Duodenal mucosa (tissue), 2 donors: ENCODE data around the gene SLC19A1.

Source experiments
- H3K27ac ChIP-seq: one replicate; pipeline ENCODE4 v1.7.0; 2013; ENCODE audit warnings: low read depth, low read length
- H3K27me3 ChIP-seq, 2 donors: one replicate each; pipeline ENCODE4 v1.7.0; 2013; ENCODE audit warnings: low read length in 2 of 2, control low read depth in 1 of 2; ENCODE audit not compliant: insufficient read depth in 2 of 2, control insufficient read depth in 1 of 2
- H3K36me3 ChIP-seq, 2 donors: one replicate each; pipeline ENCODE4 v1.7.0; 2013; ENCODE audit warnings: low read length in 2 of 2, control low read depth in 1 of 2; ENCODE audit not compliant: insufficient read depth in 2 of 2, control insufficient read depth in 1 of 2
- H3K4me1 ChIP-seq, 2 donors: one replicate each; pipeline ENCODE4 v1.7.0; 2013; ENCODE audit warnings: low read length in 2 of 2, control low read depth in 1 of 2; ENCODE audit not compliant: insufficient read depth in 2 of 2, control insufficient read depth in 1 of 2
- H3K4me3 ChIP-seq, 2 donors: one replicate each; pipeline ENCODE4 v1.7.0; 2013; ENCODE audit warnings: low read length in 2 of 2, low read depth in 1 of 2
- H3K9ac ChIP-seq, 2 donors: one replicate each; pipeline ENCODE4 v1.7.0; 2013; ENCODE audit warnings: low read length in 2 of 2, low read depth in 1 of 2
- H3K9me3 ChIP-seq, 2 donors: one replicate each; pipeline ENCODE4 v1.7.0; 2013; ENCODE audit warnings: low read length in 2 of 2, control low read depth in 1 of 2; ENCODE audit not compliant: control insufficient read depth in 1 of 2

SLC19A1 gene

GRCh38 chr21:45525910-45526306 is 16.3 kb downstream of the SLC19A1 start:
- peak overlapping the region in 1 of 2 donors; percentile 47 for H3K9ac ChIP-seq
- peaks cover 0 to 7% of the 10 kb centered on the region in 2 donors for H3K9me3 ChIP-seq
- H3K27ac ChIP-seq = no peak overlapping the region
- H3K4me3 ChIP-seq = no peak overlapping the region
- peaks cover 12 to 37% of the 10 kb centered on the region in 2 donors for H3K36me3 ChIP-seq
- peaks cover 10% of the 10 kb centered on the region in 2 donors for H3K4me1 ChIP-seq
- no peaks in the 10 kb centered on the region for H3K27me3 ChIP-seq

GRCh38 chr21:45525153-45525909 is 16.9 kb downstream of the SLC19A1 start:
- Histone ChIP-seq H3K27me3 (no peaks in the 10 kb centered on the region), H3K4me3 (no peak overlapping the region), H3K36me3 (peaks cover 12 to 38% of the 10 kb centered on the region in 2 donors), H3K9me3 (peaks cover 2 to 12% of the 10 kb centered on the region in 2 donors), H3K27ac (no peak overlapping the region), H3K9ac (peak overlapping the region in 1 of 2 donors; percentile 47), H3K4me1 (peaks cover 10% of the 10 kb centered on the region in 2 donors)

- Histone ChIP-seq H3K4me3 (no peak overlapping the region), H3K27ac (no peak overlapping the region), H3K27me3 (no peaks in the 10 kb centered on the region), H3K9ac (peak overlapping the region in 1 of 2 donors; percentile 47), H3K36me3 (peaks cover 7 to 33% of the 10 kb centered on the region in 2 donors), H3K9me3 (peaks cover 6 to 18% of the 10 kb centered on the region in 2 donors), H3K4me1 (peaks cover 10% of the 10 kb centered on the region in 2 donors)
Observed at GRCh38 chr21:45524756-45525152, 17.5 kb downstream of the SLC19A1 start.

- no peak overlapping the region for H3K9ac ChIP-seq
Observed at GRCh38 chr21:45523411-45524101, 18.7 kb downstream of the SLC19A1 start.

GRCh38 chr21:45522986-45523385 is 19.3 kb downstream of the SLC19A1 start:
- H3K9ac ChIP-seq = no peak overlapping the region
- H3K36me3 ChIP-seq = peaks cover 0 to 21% of the 10 kb centered on the region in 2 donors
- no peaks in the 10 kb centered on the region for H3K27me3 ChIP-seq
- H3K27ac ChIP-seq = no peak overlapping the region
- H3K4me1 ChIP-seq = peaks cover 10% of the 10 kb centered on the region in 2 donors
- peaks cover 11 to 31% of the 10 kb centered on the region in 2 donors for H3K9me3 ChIP-seq
- no peak overlapping the region for H3K4me3 ChIP-seq

More at GRCh38 chr21:45523411-45524101, 18.7 kb downstream of the SLC19A1 start:
- Histone ChIP-seq H3K27ac (no peak overlapping the region), H3K4me1 (peaks cover 10% of the 10 kb centered on the region in 2 donors), H3K36me3 (peaks cover 0 to 23% of the 10 kb centered on the region in 2 donors), H3K4me3 (no peak overlapping the region), H3K9me3 (peaks cover 11 to 30% of the 10 kb centered on the region in 2 donors), H3K27me3 (no peaks in the 10 kb centered on the region)

- no peak overlapping the region for H3K4me3 ChIP-seq
- no peak overlapping the region for H3K27ac ChIP-seq
- peaks cover 0 to 21% of the 10 kb centered on the region in 2 donors for H3K36me3 ChIP-seq
- H3K9ac ChIP-seq = no peak overlapping the region
- no peaks in the 10 kb centered on the region for H3K27me3 ChIP-seq
- peaks cover 11 to 31% of the 10 kb centered on the region in 2 donors for H3K9me3 ChIP-seq
- peaks cover 10% of the 10 kb centered on the region in 2 donors for H3K4me1 ChIP-seq
Observed at GRCh38 chr21:45522381-45522780, 19.9 kb downstream of the SLC19A1 start.

- Histone ChIP-seq H3K9me3 (peaks cover 11 to 31% of the 10 kb centered on the region in 2 donors), H3K4me1 (peaks cover 10% of the 10 kb centered on the region in 2 donors), H3K9ac (no peak overlapping the region), H3K36me3 (peaks cover 0 to 19% of the 10 kb centered on the region in 2 donors), H3K27ac (no peak overlapping the region), H3K27me3 (no peaks in the 10 kb centered on the region), H3K4me3 (no peak overlapping the region)
Observed at GRCh38 chr21:45521241-45521640, 21.0 kb downstream of the SLC19A1 start.

- H3K27ac ChIP-seq = no peak overlapping the region
- H3K36me3 ChIP-seq = peaks cover 5 to 13% of the 10 kb centered on the region in 2 donors
Observed at GRCh38 chr21:45519182-45519581, 23.1 kb downstream of the SLC19A1 start.

GRCh38 chr21:45518742-45519141 is 23.5 kb downstream of the SLC19A1 start:
- Histone ChIP-seq H3K9ac (no peak overlapping the region), H3K4me1 (no peaks in the 10 kb centered on the region), H3K27ac (no peak overlapping the region), H3K4me3 (no peak overlapping the region), H3K27me3 (no peaks in the 10 kb centered on the region), H3K36me3 (peaks cover 5 to 15% of the 10 kb centered on the region in 2 donors), H3K9me3 (peaks cover 11 to 31% of the 10 kb centered on the region in 2 donors)

More at GRCh38 chr21:45519182-45519581, 23.1 kb downstream of the SLC19A1 start:
- Histone ChIP-seq H3K27me3 (no peaks in the 10 kb centered on the region), H3K9ac (no peak overlapping the region), H3K9me3 (peaks cover 11 to 31% of the 10 kb centered on the region in 2 donors), H3K4me1 (no peaks in the 10 kb centered on the region), H3K4me3 (no peak overlapping the region)
